Non-pigmented ciliary epithelial cell (primary cell): ENCODE measurements around the gene ACSM3.
"Not testable (repeated sequence)": the region's sequence is repeated elsewhere in the genome, so short reads cannot be mapped to it uniquely, and the experiment has no call there.

Experiments
- DNase-seq: peaks from one replicate; pipeline ENCODE4 v3.0.0-alpha.2; 2010; ENCODE audit warnings: low read depth

The ACSM3 gene

DNA sequence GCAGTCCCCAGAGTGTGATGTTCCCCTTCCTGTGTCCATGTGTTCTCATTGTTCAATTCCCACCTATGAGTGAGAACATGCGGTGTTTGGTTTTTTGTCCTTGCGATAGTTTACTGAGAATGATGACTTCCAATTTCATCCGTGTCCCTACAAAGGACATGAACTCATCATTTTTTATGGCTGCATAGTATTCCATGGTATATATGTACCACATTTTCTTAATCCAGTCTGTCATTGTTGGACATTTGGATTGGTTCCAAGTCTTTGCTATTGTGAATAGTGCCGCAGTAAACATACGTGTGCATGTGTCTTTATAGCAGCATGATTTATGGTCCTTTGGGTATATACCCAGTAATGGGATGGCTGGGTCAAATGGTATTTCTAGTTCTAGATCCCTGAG lies 8.0 kb upstream of the ACSM3 start:
- DNase-seq = not testable (repeated sequence)

- DNase-seq = no peak
Observed at GRCh38 chr16:20760346-20760745, 3.5 kb upstream of the ACSM3 start.

DNA sequence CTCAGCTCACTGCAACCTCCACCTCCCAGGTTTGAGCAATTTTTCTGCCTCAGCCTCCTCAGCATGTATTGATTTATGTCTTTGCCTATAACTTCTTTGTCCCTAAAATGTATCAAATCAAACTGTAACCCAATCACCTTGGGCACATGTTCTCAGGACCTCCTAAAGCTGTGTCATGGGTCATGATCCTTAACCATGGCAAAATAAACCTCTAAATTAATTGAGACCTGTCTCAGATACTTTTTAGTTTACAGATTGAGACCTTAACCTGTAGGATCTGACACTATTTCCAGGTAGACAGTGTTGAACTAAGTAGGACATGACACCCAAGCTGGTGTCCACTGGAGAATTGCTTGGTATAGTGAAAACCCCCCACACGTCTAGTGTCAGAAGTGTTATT lies 2.6 kb upstream of the ACSM3 start:
- no peak for DNase-seq

- no peak for DNase-seq
Observed at GRCh38 chr16:20762404-20763123, 1.2 kb upstream of the ACSM3 start.

- not testable (repeated sequence) for DNase-seq
Observed at GRCh38 chr16:20764448-20764847, 634 bp downstream of the ACSM3 start.

- no peak for DNase-seq
Observed at GRCh38 chr16:20765732-20766131, 1.9 kb downstream of the ACSM3 start.

- DNase-seq = no peak
Observed at GRCh38 chr16:20766294-20766693, 2.5 kb downstream of the ACSM3 start.

DNA sequence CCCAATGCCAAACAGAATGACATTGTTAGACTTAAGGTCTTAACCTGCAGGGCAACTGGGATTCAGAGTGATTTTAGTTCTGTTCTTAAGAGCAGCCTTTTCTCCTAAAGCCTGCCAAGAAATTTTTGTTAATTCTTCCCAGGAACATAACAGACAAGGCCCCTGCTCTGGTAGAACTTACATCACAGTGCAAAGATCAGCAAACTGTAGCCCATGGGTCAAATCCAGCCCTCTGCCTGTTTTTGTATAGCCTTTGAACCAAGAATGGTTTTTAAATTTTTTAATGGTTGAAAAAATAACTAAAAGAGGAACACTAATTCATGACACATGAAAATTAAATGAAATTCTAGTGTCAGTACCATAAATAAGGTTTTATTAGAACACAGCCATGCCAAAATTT lies 3.8 kb downstream of the ACSM3 start:
- no peak for DNase-seq

- DNase-seq = no peak
Observed at GRCh38 chr16:20768121-20768520, 4.3 kb downstream of the ACSM3 start.

DNA sequence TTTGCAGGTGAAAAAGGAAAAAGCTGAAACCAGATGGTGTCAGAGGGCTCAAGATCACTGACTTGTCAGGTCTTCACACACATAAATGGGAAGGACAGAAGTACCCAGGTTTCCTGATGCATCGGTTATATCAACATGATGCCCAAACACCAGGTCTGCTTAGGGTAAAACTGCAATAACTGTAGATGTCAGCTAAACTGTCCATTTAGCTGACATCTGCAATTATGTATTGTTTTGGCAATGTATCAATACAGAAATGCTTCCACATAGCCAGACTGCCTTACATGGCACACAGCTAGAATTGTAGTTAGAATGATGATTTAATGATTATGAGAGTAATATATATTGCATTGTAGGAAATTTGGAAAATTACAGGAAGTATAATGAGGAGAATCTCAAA lies 5.0 kb downstream of the ACSM3 start:
- DNase-seq = no peak

DNA sequence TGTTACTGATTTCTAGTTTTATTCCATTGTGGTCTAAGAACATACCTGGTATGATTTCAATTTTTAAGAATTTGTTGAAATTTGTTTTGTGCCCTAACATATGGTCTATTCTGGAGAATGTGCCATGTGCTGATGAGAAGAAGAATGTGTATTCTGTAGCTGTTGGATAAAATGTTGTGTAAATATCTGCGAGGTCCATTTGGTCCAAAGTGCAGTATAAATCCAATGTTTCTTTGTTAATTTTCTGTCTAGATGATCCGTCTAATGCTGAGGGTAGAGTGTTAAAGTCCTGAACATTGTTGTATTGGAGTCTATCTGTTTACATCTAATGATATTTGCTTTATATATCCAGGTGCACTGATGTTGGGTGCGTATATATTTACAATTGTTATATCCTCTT lies 9.9 kb downstream of the ACSM3 start:
- no peak for DNase-seq

DNA sequence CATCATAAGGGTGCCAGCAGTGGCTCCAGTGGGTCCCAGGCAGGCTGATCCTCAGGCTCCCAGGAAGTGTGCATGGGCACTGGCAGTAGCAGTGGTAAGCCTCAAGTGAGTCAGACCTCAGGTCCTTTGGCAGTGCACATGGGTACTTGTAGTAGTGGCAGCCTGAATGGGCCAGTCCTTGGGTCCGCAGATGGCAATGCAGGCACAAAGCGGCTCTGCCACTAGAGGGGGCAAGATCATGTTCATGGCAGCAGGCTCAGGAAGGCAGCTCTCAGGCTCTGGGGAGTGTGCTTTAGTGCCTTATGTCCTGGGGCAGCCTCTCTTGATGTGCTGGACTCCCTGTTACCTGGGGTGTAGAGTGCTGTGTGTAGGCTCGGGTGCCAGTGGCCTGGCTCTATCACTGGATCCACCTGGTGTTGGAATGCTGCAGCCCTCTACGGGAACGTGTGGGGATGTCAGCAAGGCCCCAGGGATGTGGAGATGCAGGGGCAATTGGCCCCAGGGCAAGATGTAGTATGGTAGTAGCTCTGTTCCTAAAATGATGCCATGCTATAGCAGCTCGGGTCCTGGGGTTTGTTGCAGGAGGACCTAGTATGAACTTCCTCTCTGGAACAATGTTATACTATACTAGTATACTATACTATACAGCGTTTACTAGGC lies 11.0 kb downstream of the ACSM3 start:
- no peak for DNase-seq

DNA sequence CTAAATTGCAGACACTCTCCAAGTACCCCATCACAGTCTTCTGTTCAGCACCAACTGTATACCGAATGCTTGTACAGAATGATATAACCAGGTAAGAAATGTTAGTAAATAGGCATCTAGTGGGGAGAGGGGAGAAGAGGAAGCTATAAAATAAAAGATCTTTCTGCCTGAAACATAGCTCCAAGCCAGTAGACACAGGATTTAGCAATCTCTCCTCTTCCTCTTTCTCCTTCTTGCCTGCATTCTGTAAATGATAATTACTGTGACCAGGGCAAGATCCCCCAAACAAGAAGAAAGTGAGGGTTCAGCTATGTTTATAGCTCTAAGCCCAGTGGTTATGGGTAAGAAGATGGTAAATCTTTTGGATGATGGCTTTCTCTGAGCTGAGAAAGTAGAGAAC lies 17.9 kb downstream of the ACSM3 start:
- DNase-seq = no peak

DNA sequence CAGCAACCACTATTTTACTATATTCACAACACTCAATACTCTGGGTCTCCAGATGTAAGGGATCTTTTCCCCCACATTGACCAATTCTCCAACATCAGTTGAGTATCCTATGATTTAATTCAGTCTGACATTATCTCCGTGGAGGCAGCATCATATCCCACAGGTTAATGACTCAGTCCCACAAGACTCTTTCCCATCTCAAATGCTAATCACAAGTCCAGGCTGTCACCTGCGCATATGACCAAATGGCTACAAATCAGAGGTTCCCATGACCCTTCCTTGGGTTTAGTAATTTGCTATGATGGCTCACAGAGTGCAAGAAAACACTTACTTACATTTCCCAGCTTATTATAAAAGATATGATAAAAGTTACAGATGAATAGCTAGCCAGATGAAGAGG lies 18.7 kb downstream of the ACSM3 start:
- DNase-seq = no peak

DNA sequence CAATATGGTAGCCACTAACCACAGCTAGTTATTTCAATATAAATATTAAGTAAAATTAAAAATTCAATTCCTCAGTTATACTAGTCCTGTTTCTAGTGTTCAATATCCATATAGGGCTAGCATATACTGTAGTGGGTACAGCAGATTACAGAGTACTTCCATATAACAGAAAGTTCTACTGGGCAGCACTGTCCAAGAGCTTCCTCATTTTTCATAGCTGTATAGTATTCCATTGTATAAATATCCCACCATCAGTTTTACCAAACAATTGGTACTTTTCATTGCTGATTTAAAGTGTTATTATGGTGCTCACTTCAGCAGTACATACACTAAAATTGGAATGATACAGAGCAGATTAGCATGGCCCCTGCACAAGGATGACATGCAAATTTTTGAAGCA lies 20.4 kb downstream of the ACSM3 start:
- no peak for DNase-seq

- DNase-seq = no peak
Observed at GRCh38 chr16:20789130-20789529, 25.3 kb downstream of the ACSM3 start.

DNA sequence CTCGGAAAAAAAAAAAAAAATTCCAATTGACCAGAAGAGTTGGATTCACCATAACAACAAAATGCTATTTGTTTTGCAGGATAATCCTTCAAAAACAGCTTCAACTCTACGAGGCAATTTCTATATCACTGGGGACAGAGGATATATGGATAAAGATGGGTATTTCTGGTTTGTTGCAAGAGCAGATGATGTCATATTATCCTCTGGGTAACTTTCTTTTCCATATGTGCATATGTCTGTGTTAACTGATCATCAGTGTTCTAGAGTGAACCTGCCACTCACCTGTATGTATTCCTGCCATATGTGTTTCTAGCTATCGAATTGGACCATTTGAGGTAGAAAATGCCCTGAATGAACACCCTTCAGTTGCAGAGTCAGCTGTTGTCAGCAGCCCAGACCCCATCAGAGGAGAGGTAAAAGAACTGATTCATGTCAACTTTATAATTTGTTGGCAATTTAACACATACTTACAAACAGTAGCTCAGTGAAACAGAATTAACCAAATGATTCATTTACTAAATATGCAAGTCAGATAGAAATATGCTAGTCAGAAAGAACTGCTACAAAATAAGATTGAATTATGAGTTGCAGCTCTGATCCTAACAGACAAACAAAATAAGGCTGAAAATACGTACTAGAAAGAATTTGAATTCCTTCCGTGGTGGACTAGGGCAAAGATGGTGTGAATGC lies 28.3 kb downstream of the ACSM3 start:
- DNase-seq = no peak

DNA sequence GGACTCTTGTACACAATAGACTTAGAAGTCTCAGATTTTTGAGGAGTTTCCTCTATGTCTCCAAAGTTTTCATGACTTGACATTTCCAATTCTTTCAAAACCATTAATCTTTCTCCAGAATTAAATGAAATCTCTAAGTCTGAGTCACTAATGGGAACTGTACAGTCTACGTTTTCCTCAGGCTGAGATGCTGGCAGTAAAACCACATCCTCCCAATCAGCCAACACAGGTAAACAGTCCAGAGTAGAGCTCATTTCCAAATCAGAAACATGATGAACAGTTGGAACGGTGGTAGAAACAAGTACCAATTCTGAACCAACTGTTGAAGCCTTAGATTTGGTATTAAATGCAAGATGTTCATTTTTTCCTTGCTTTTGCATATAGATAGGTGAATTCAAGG lies 34.5 kb downstream of the ACSM3 start:
- DNase-seq = no peak

- no peak for DNase-seq
Observed at GRCh38 chr16:20799599-20799998, 35.8 kb downstream of the ACSM3 start.

GRCh38 chr16:20801278-20801677 lies 37.5 kb downstream of the ACSM3 start:
- DNase-seq = no peak

DNA sequence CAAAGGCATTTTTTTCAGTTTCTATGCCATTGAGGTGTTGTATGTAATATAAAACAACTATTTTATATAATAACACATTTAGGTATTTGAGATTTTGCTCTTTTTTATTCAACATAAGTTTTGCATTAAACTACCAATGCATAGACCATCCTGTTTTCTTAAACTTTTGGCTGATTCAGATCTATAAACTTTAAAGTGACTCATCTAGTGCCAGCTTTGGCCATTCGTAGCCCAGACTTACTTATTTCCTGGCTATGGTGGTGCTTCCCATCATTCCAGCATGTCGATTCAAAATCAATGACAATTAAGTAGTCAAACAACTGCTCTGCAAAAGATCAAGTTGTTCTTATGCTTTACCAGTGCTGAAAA lies 39.4 kb downstream of the ACSM3 start:
- no peak for DNase-seq

- DNase-seq = no peak
Observed at GRCh38 chr16:20803561-20804214, 39.9 kb downstream of the ACSM3 start.

DNA sequence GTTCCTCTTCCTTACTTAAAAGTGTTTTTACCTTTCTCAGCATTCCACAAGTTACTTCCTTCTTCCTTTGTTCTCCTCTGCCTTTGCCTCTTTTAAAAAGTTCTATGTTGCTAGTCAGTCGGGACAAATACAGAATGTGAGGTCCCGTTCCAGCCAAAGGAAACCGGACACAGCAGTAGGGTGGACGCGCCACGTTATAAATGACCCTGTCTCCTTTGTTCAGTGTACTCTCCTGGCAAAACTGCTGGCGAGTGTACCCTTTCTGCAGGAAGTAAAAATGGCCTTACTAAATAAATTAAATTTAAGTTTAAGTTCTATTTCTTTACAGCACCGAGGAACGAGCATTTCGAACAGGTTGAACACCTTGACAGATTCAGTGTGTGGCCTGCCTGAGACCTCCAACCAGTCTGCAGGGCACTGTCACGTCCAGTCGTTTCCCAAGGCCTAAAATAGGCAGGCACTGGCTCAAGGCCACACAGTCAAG lies 41.9 kb downstream of the ACSM3 start:
- DNase-seq = not testable (repeated sequence)
